Measurements from ENCODE around the gene EEF1G.
"Not testable (repeated sequence)": the region's sequence is repeated elsewhere in the genome, so short reads cannot be mapped to it uniquely, and the experiment has no call there.

EEF1G gene

GRCh38 chr11:62553839-62554361 lies 19.8 kb downstream of the EEF1G start:
- DNase-seq, result peak; percentile 89

- DNase-seq, result peak; percentile 90
Measured at GRCh38 chr11:62553080-62553838, 20.4 kb downstream of the EEF1G start.

GRCh38 chr11:62552485-62553079 lies 21.1 kb downstream of the EEF1G start:
- DNase-seq, result no peak

GRCh38 chr11:62550478-62550877 lies 23.2 kb downstream of the EEF1G start:
- DNase-seq, result not testable (repeated sequence)

- DNase-seq, result no peak
Measured at GRCh38 chr11:62548545-62549335, 25.0 kb downstream of the EEF1G start.

GRCh38 chr11:62547691-62548281 lies 25.9 kb downstream of the EEF1G start:
- no peak for DNase-seq

- peak; percentile 26 for DNase-seq
Measured at GRCh38 chr11:62546929-62547625, 26.6 kb downstream of the EEF1G start.

- DNase-seq, result peak; percentile 82
Measured at GRCh38 chr11:62546244-62546928, 27.3 kb downstream of the EEF1G start, which contains the start of gene AHNAK. Gene AHNAK, minus strand, starts transcription at chr11:62546806. Its CDS starts 10,708 bp downstream, at chr11:62536098.

- peak; percentile 75 for DNase-seq
Measured at GRCh38 chr11:62545437-62546243, 28.1 kb downstream of the EEF1G start.

- DNase-seq, result peak; percentile 67
Measured at GRCh38 chr11:62544581-62545436, 28.9 kb downstream of the EEF1G start.

GRCh38 chr11:62543680-62544444 lies 29.8 kb downstream of the EEF1G start:
- peak; percentile 12 for DNase-seq

- peak; percentile 87 for DNase-seq
Measured at GRCh38 chr11:62542750-62543567, 30.7 kb downstream of the EEF1G start.

- DNase-seq, result no peak
Measured at GRCh38 chr11:62542111-62542745, 31.5 kb downstream of the EEF1G start.

- DNase-seq, result peak; percentile 92
Measured at GRCh38 chr11:62540804-62541701, 32.6 kb downstream of the EEF1G start.

GRCh38 chr11:62539238-62539925 lies 34.3 kb downstream of the EEF1G start:
- DNase-seq, result peak; percentile 80

All from inflammatory macrophage treated with lipopolysaccharide for 4 hours (primary cell).